Lung (tissue), 12 donors: Measurements from ENCODE around the gene MFSD2A. TPM values are rescaled to one million over a fixed set of nuclear protein-coding genes. Genes with fewer than 3 reads are reported as not detected.
A peak's percentile ranks its signal among the peaks of the same experiment; 100 is the strongest.

Experiments used
- ATAC-seq: fragments of 200-7000 bp; cut with Tn5 transposase; one replicate; pipeline ENCODE4 v1.9.1; 2020; ENCODE audit warnings: moderate number of reproducible peaks; ENCODE audit not compliant: insufficient read depth, low FRiP score
- DNase-seq, 3 donors: peaks; one replicate each; pipeline ENCODE4 v3.0.0-alpha.2; 2013 to 2017
- H3K27ac ChIP-seq, 2 donors: one replicate each; pipeline ENCODE4 v1.5.1; 2013; ENCODE audit warnings: mild to moderate bottlenecking in 2 of 2, moderate library complexity in 2 of 2, control low read depth in 1 of 2, inconsistent platforms in 1 of 2, low read depth in 1 of 2, low read length in 1 of 2
- H3K27me3 ChIP-seq, 3 donors: one replicate each; pipeline ENCODE4 v1.5.1; 2013; ENCODE audit warnings: low read length in 2 of 3; ENCODE audit not compliant: control insufficient read depth in 3 of 3, insufficient read depth in 3 of 3
- H3K36me3 ChIP-seq, 4 donors: one replicate each; pipeline ENCODE4 v1.5.1; 2013; ENCODE audit warnings: low read length in 4 of 4, mild to moderate bottlenecking in 1 of 4, moderate library complexity in 1 of 4; ENCODE audit not compliant: control insufficient read depth in 4 of 4, insufficient read depth in 4 of 4
- H3K4me1 ChIP-seq, 5 donors: one replicate each; pipeline ENCODE4 v1.5.1; 2013; ENCODE audit warnings: low read length in 5 of 5, mild to moderate bottlenecking in 2 of 5, moderate library complexity in 1 of 5; ENCODE audit not compliant: control insufficient read depth in 5 of 5, insufficient read depth in 5 of 5
- H3K4me3 ChIP-seq: one replicate; pipeline ENCODE4 v1.5.1; 2013; ENCODE audit warnings: mild to moderate bottlenecking, control low read depth, moderate library complexity
- H3K9ac ChIP-seq, 2 donors: one replicate each; pipeline ENCODE4 v1.5.1; 2013; ENCODE audit warnings: low read length in 2 of 2, control low read depth in 1 of 2; ENCODE audit not compliant: insufficient read depth in 1 of 2
- H3K9me3 ChIP-seq, 4 donors: one replicate each; pipeline ENCODE4 v1.5.1; 2013; ENCODE audit warnings: low read length in 3 of 4, mild to moderate bottlenecking in 1 of 4, moderate library complexity in 1 of 4; ENCODE audit not compliant: control insufficient read depth in 4 of 4, insufficient read depth in 3 of 4
- WGBS, 2 donors: extraction: QIAGEN DNeasy Blood & Tissue Kit; methylation state at CpG; one replicate each; pipeline ENCODE4 v1.1.7; 2013; 5-methylcytosine and 5-hydroxymethylcytosine counted together
- polyA plus RNA-seq, 2 donors: library from polyadenylated mRNA; stranded (reverse); fragments of 200-250 nt; gene quantifications; one replicate each; pipeline ENCODE4 v1.2.1, GENCODE V29; 2013
- total RNA-seq, 2 donors: library from RNA; depleted of rRNA in 1 of 2; stranded (reverse); fragments of >200 nt in 1 of 2; gene quantifications; one replicate each; pipeline ENCODE4 v1.2.1, GENCODE V29; 2014 to 2021
- TF ChIP-seq, protein P1 (sequence below): IDR thresholded peaks from 2 replicates; pipeline ENCODE4 v1.5.1; 2012; ENCODE audit warnings: mild to moderate bottlenecking; ENCODE audit errors: control extremely low read depth, extremely low read depth
- donor health status: control.
- donor health status: control.
- donor health status: Bipolar disorder and iron deficiency.
- donor health status: healthy.
- donor health status: DM: yes; HTN: yes; CAD: no.

Gene MFSD2A
- total and polyA plus RNA-seq, 4 donors: 57.2 to 149 (median 121) TPM

DNA sequence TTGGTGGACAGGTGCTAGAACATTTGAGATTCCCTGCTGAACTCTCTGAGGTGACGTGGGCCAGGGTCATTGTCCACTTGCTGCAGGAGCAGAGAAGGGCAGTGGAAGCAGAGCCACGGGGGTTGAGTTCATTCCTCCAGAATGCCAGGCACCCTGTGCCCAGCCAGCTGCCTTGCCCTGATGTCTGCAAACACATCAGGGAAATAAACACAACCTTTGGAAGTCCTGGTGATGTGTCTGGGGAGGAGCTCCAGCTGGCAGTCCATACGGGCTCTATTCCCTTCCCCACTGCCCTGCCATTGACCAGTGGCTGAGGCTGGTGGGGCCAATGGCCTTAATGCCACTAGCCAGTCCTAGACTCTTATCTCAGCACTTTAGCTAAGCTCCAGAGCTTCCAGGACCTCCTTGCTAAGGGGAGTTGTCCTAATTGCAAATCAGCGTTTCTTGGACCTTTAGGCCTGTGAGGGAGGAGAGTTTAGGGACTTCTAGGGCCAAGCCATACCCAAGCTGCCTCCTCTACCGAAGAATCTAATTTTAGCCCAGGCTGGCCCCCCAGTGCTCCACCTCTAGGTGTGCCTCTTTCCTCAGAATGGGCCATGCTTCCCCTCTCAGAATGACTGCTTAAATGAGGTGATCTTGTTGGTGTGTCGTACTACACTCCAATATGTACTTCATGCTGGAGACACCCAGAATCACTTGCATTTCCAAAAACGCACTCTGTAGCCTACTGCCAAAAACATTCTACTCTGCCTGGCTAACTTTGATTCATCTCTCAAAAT, 25.9 kb upstream of the MFSD2A start:
- TF ChIP-seq, protein P1, sequence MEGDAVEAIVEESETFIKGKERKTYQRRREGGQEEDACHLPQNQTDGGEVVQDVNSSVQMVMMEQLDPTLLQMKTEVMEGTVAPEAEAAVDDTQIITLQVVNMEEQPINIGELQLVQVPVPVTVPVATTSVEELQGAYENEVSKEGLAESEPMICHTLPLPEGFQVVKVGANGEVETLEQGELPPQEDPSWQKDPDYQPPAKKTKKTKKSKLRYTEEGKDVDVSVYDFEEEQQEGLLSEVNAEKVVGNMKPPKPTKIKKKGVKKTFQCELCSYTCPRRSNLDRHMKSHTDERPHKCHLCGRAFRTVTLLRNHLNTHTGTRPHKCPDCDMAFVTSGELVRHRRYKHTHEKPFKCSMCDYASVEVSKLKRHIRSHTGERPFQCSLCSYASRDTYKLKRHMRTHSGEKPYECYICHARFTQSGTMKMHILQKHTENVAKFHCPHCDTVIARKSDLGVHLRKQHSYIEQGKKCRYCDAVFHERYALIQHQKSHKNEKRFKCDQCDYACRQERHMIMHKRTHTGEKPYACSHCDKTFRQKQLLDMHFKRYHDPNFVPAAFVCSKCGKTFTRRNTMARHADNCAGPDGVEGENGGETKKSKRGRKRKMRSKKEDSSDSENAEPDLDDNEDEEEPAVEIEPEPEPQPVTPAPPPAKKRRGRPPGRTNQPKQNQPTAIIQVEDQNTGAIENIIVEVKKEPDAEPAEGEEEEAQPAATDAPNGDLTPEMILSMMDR: no peak
- 72 to 77% methylated on average over 7 of the region's 7 CpGs for WGBS, 2 donors
- Histone ChIP-seq H3K9ac (no peak overlapping the region), H3K27me3 (no peaks in the 10 kb centered on the region), H3K36me3 (no peaks in the 10 kb centered on the region), H3K4me3 (no peak overlapping the region), H3K27ac (no peak overlapping the region), H3K4me1 (peaks cover 0 to 11% (median 4%) of the 10 kb centered on the region in 5 donors), H3K9me3 (no peaks in the 10 kb centered on the region)
- ATAC-seq: no peak
- no peak for DNase-seq

DNA sequence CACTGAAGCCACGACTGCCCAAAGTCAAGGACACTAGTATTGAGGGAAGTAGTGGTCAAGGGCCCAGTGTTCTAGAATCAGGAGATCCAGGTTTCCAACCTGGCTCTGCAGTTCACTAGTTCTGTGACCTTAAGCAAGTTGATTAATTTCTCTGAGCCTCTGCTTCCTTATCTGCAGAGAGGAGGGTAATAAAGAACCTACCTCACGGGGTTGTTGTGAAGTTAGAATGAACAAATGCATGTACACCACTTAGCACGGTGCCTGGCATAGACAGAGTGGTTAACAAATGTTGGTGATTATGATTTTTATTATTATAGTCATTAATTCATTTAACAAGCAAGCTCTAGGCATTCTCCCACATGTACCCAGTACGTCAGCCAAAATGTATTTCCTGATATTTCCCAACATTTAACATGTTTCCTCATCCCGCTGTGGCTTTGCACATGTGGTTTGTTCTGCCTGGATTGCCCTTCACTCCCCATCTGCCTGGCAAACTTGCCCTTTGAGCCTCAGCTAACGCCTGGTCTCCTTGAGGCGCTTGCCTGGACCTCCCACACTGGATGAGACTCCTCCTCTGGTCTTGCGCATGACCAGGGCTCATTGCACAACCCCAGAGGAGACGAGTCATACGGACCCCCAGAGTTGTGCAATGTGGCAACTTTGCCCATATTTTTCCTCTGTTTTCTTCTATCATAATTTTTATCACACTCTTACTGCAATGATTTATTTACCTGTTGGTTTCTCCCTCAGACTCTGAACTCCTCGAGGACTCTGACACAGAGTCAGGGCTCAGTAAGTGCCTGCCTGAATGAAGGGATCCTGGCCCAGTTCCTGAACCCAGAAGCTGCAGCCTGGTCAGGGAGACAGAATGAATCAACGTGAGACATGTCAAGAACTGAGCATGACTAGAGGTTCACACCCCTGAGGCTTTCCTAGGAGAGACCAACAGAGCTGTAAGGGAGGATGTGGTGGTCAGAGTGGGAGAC, 20.7 kb upstream of the MFSD2A start:
- no peaks in the 10 kb centered on the region for H3K9me3 ChIP-seq
- TF ChIP-seq, protein P1: no peak
- 21 to 30% methylated on average over 12 of the region's 12 CpGs for WGBS, 2 donors
- H3K27ac ChIP-seq: peak overlapping the region in 1 of 2 donors; percentile 93
- no peaks in the 10 kb centered on the region for H3K27me3 ChIP-seq
- peak overlapping the region in 1 of 2 donors; percentile 34 for H3K9ac ChIP-seq
- DNase-seq: peak; percentile 66 to 88 (median 80)
- H3K36me3 ChIP-seq: no peaks in the 10 kb centered on the region
- peaks cover 0 to 9% (median 0%) of the 10 kb centered on the region in 5 donors for H3K4me1 ChIP-seq
- H3K4me3 ChIP-seq: no peak overlapping the region
- peak; percentile 91 for ATAC-seq

DNA sequence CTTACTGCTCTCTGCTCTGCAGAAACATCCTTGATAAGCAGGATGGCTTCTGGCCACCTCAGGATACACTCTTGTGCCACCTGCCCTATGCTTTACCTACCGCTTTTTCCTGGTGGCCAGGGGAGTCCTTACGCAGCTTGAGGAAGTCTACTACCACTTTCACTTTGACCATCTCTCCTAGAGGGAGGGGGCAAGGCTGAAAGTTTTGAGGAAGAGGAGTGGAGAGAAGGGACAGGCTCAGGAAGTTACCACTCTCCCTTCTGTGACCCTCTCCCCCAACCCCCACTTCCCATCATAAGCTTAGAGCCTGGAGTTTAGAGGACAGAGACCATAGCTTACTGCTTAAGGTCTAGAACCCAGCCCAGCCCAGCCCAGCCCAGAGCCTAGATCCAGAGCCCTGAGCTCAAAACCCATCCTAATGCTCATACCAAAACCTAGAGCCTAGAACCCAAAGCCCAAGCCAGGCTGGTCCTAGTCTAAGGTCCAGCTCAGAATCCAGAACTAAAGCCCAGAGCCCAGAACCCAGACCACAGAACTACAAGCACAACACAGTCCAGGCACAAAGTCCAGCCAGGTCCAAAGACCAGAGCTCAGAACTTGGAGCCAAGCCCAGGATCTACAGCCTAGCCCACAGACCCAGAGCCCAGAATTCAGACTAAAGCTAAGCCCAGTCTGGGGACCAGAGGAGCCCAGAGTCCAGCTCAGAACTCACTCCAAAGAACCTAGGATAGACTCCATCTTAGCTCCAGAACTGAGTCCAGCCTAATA, 18.0 kb upstream of the MFSD2A start:
- no peaks in the 10 kb centered on the region for H3K9me3 ChIP-seq
- peak overlapping the region in 1 of 2 donors; percentile 54 for H3K27ac ChIP-seq
- H3K27me3 ChIP-seq: no peaks in the 10 kb centered on the region
- no peak overlapping the region for H3K4me3 ChIP-seq
- H3K9ac ChIP-seq: no peak overlapping the region
- no peak for DNase-seq
- H3K4me1 ChIP-seq: peaks cover 0 to 9% (median 1%) of the 10 kb centered on the region in 5 donors
- TF ChIP-seq, protein P1: no peak
- no peaks in the 10 kb centered on the region for H3K36me3 ChIP-seq
- 21 to 56% methylated on average over 2 of the region's 2 CpGs for WGBS, 2 donors
- no peak for ATAC-seq
